SK-N-SH treated with all-trans-retinoic acid at 6 μM for 48 hours (cell line): ENCODE data around the gene IWS1.

Experiments used
- CREB5 ChIP-seq: fragments of 250-450 bp; sonication (Bioruptor Pico); IDR thresholded peaks from 2 replicates; pipeline ENCODE4 v1.5.1; 2020; ENCODE audit warnings: low read depth, mild to moderate bottlenecking, moderate library complexity
- GLIS3 ChIP-seq: fragments of 250-450 bp; sonication (Bioruptor Pico); IDR thresholded peaks from 2 replicates; pipeline ENCODE4 v1.5.0; 2020; ENCODE audit warnings: mild to moderate bottlenecking, moderate library complexity
- ISL1 ChIP-seq: fragments of 250-450 bp; sonication (Bioruptor Pico); IDR thresholded peaks from 2 replicates; pipeline ENCODE4 v2.1.2; 2022; ENCODE audit warnings: mild to moderate bottlenecking, moderate library complexity
- RARB ChIP-seq: fragments of 250-450 bp; sonication (Bioruptor Pico); IDR thresholded peaks from 2 replicates; pipeline ENCODE4 v1.8.0; 2021; ENCODE audit warnings: mild to moderate bottlenecking, moderate library complexity
- TCF4 ChIP-seq: fragments of 250-450 bp; sonication (Bioruptor Pico); IDR thresholded peaks from 2 replicates; pipeline ENCODE4 v1.8.0; 2021; ENCODE audit warnings: mild to moderate bottlenecking, moderate library complexity, borderline replicate concordance
- ZFP3 ChIP-seq: fragments of 250-450 bp; sonication (Bioruptor Pico); IDR thresholded peaks from 2 replicates; pipeline ENCODE4 v1.5.0; 2020; ENCODE audit warnings: mild to moderate bottlenecking, moderate library complexity

- TF ChIP-seq ZFP3 (no peak), TCF4 (CRISPR knock-in tag) (no peak), ISL1 (CRISPR knock-in tag) (no peak), RARB (no peak), GLIS3 (no peak), CREB5 (CRISPR knock-in tag) (no peak)
These were observed 38.4 kb upstream of the IWS1 start for GRCh38 chr2:127564429-127565260.
